Endothelial cell of umbilical vein (primary cell): ENCODE results near the gene DAZAP1. TPM values are rescaled to one million over a fixed set of nuclear protein-coding genes. Genes with fewer than 3 reads are reported as not detected.
A peak's percentile ranks its signal among the peaks of the same experiment; 100 is the strongest.

Experiments
- BruUV-seq: library from RNA; stranded (reverse); fragments of 400-500 nt; replicated peaks from 2 replicates; lab custom pipeline; 2021; lab: Mats Ljungman, UMichigan
- CTCF ChIA-PET: fragments of 300-600, 350-600 bp; sonication (Branson Sonifier 250); formaldehyde crosslinking; loops from one replicate; lab custom pipeline; 2021; ENCODE audit warnings: antibody characterized with exemption, inconsistent platforms; lab: Charles Lee
- POLR2A ChIA-PET: fragments of 300-600, 350-600 bp; sonication (Branson Sonifier 250); formaldehyde crosslinking; loops from one replicate; lab custom pipeline; 2021; ENCODE audit warnings: antibody characterized with exemption, inconsistent platforms; lab: Charles Lee
- DNase-seq: peaks from one replicate; pipeline ENCODE4 v3.0.0-alpha.2; 2011; ENCODE audit warnings: low read depth, low spot score
- FAIRE-seq: peaks from 2 replicates; lab custom pipeline; 2011; peaks lifted over from hg19 to GRCh38; lab: Jason Lieb, UNC
- H2AFZ ChIP-seq: 2 replicates; pipeline ENCODE4 v1.6.0; 2012; ENCODE audit warnings: low read depth, low read length, control low read depth, inconsistent platforms
- H3K27ac ChIP-seq: 2 replicates; pipeline ENCODE4 v1.5.1; 2011; ENCODE audit warnings: low read depth, mild to moderate bottlenecking, control low read depth, low read length, moderate library complexity; ENCODE audit not compliant: insufficient read depth
- H3K27me3 ChIP-seq, 2 experiments: 2 replicates each; pipeline versions ENCODE4 v1.6.0 to v1.6.1; 2011; ENCODE audit warnings: low read length in 2 of 2, mixed read lengths in 1 of 2; ENCODE audit not compliant: control insufficient read depth in 2 of 2, insufficient read depth in 2 of 2
- H3K36me3 ChIP-seq, 2 experiments: 2 replicates in 1 of 2; 3 replicates in 1 of 2; pipeline ENCODE4 v1.5.1; 2011; ENCODE audit warnings: low read length in 2 of 2, mild to moderate bottlenecking in 1 of 2, moderate library complexity in 1 of 2; ENCODE audit not compliant: control insufficient read depth in 2 of 2, insufficient read depth in 2 of 2; ENCODE audit errors: extremely low read depth in 1 of 2
- H3K4me1 ChIP-seq: 3 replicates; pipeline ENCODE4 v1.5.1; 2011; ENCODE audit warnings: mild to moderate bottlenecking, low read length; ENCODE audit not compliant: control insufficient read depth, insufficient read depth; ENCODE audit errors: extremely low read depth
- H3K4me2 ChIP-seq: 2 replicates; pipeline ENCODE4 v1.6.1; 2011; ENCODE audit warnings: low read length, control low read depth, mixed read lengths; ENCODE audit not compliant: insufficient read depth
- H3K4me3 ChIP-seq, 3 experiments: fragments of 200-600 bp in 1 of 3; sonication (generic), shearing (Covaris generic) in 1 of 3; replicated peaks in 1 of 3; 2 replicates each; pipeline ENCODE4 v1.5.1; 2011 to 2016; ENCODE audit warnings: control low read depth in 3 of 3, low read length in 3 of 3, mild to moderate bottlenecking in 2 of 3, inconsistent platforms in 1 of 3, low read depth in 1 of 3, moderate library complexity in 1 of 3; ENCODE audit not compliant: insufficient read depth in 1 of 3
- H3K79me2 ChIP-seq: 2 replicates; pipeline ENCODE4 v1.6.0; 2012; ENCODE audit warnings: low read length, inconsistent platforms; ENCODE audit not compliant: control insufficient read depth, insufficient read depth
- H3K9ac ChIP-seq: replicated peaks from 2 replicates; pipeline ENCODE3; 2011; ENCODE audit warnings: low read length, control low read depth; ENCODE audit not compliant: insufficient read depth; ENCODE audit errors: extremely low read depth
- H3K9me1 ChIP-seq: replicated peaks from 3 replicates; pipeline ENCODE4 v1.6.0; 2011; ENCODE audit warnings: mild to moderate bottlenecking, low read length; ENCODE audit not compliant: control insufficient read depth, insufficient read depth; ENCODE audit errors: extremely low read depth
- H3K9me3 ChIP-seq: replicated peaks from 2 replicates; pipeline ENCODE4 v1.5.1; 2012; ENCODE audit warnings: low read length, inconsistent platforms; ENCODE audit not compliant: control insufficient read depth, insufficient read depth
- H4K20me1 ChIP-seq: replicated peaks from 2 replicates; pipeline ENCODE3; 2011; ENCODE audit warnings: mild to moderate bottlenecking, low read length; ENCODE audit not compliant: control insufficient read depth, insufficient read depth; ENCODE audit errors: extremely low read depth
- EZH2 ChIP-seq: IDR thresholded peaks from 2 replicates; pipeline ENCODE4 v1.6.1; 2012; ENCODE audit warnings: borderline replicate concordance, low read depth, mild to moderate bottlenecking, moderate library complexity, low read length, inconsistent platforms; ENCODE audit not compliant: severe bottlenecking
- FOS ChIP-seq: IDR thresholded peaks from 2 replicates; pipeline ENCODE4 v1.6.1; 2011; ENCODE audit warnings: mild to moderate bottlenecking, low read length, moderate library complexity, borderline replicate concordance; ENCODE audit not compliant: insufficient read depth
- JUN ChIP-seq: IDR thresholded peaks from 2 replicates; pipeline ENCODE4 v1.6.1; 2011; ENCODE audit warnings: borderline replicate concordance, low read depth; ENCODE audit not compliant: insufficient read length, insufficient read depth
- MAX ChIP-seq: IDR thresholded peaks from 2 replicates; pipeline ENCODE4 v1.6.1; 2011; ENCODE audit not compliant: insufficient read depth, insufficient read length
- MYC ChIP-seq: IDR thresholded peaks from one replicate; pipeline ENCODE4 v1.6.1; 2011; ENCODE audit warnings: mild to moderate bottlenecking, low read depth, low read length
- dilution Hi-C: fragments of 300-500 bp; cut with MboI; formaldehyde crosslinking; loops from one replicate; pipeline ENCODE4 v1.15.0; 2019; ENCODE audit warnings: low sequenced_read_pairs; ENCODE audit not compliant: extremely low pct_ligation_motif_present
- intact Hi-C: fragments of 100-400 bp; cut with micrococcal nuclease; formaldehyde crosslinking; loops from one replicate; pipeline ENCODE4 v1.10.0; 2022
- polyA plus RNA-seq, 4 experiments: library from polyadenylated mRNA; depleted of rRNA in 3 of 4; stranded (reverse) in 3 of 4; unstranded in 1 of 4; fragments of >200 nt; gene quantifications; 2 replicates each; pipeline versions ENCODE4 v1.2.1 to v1.2.3, GENCODE V29; 2011 to 2012; ENCODE audit warnings: missing spikeins in 1 of 4
- total RNA-seq: library from RNA; stranded (reverse); gene quantifications from 2 replicates; pipeline ENCODE4 v1.2.3, GENCODE V29; 2021

DAZAP1 gene
- total and polyA plus RNA-seq, 2 donors (not counting 3 experiments of a cell fraction or from before 2014, with no cell fraction given): 50.1 to 187 TPM

GRCh38 chr19:1410136-1410786, 2.9 kb downstream of the DAZAP1 start:
- TF ChIP-seq JUN (no peak), FOS (no peak)
- H3K9me3 ChIP-seq: no peaks in the 10 kb centered on the region
- intact Hi-C loops (no loop called here), dilution Hi-C loops (no loop called here)
- peaks cover 74% of the 10 kb centered on the region for H3K79me2 ChIP-seq
- no peaks in the 10 kb centered on the region for H3K9me1 ChIP-seq
- BruUV-seq: no TSS peak
- peaks cover 31% of the 10 kb centered on the region for H3K4me1 ChIP-seq
- peak overlapping the region; percentile 77 for H3K4me2 ChIP-seq
- H2AFZ ChIP-seq: no peak overlapping the region
- no peaks in the 10 kb centered on the region for H3K27me3 ChIP-seq
- ChIA-PET CTCF (interaction anchor here (1.5 kb wide), 1 partner anchor 166 kb away, joined by 3 read pairs; no protein-coding TSS in a partner anchor), POLR2A (no interaction called here)
- DNase-seq (peak; percentile 35), FAIRE-seq (peak; percentile 42)
- H4K20me1 ChIP-seq: no peaks in the 10 kb centered on the region
- H3K4me3 ChIP-seq: no peak overlapping the region
- peaks cover 0 to 6% of the 10 kb centered on the region in 2 experiments for H3K36me3 ChIP-seq
- H3K27ac ChIP-seq: peak overlapping the region; percentile 92
- H3K9ac ChIP-seq: no peak overlapping the region

GRCh38 chr19:1410789-1411188, 3.4 kb downstream of the DAZAP1 start:
- H4K20me1 ChIP-seq: no peaks in the 10 kb centered on the region
- no peaks in the 10 kb centered on the region for H3K27me3 ChIP-seq
- ChIA-PET POLR2A (no interaction called here), CTCF (interaction anchor here (1.5 kb wide), 1 partner anchor 166 kb away, joined by 3 read pairs; no protein-coding TSS in a partner anchor)
- no peak overlapping the region for H2AFZ ChIP-seq
- no peaks in the 10 kb centered on the region for H3K9me1 ChIP-seq
- peaks cover 37% of the 10 kb centered on the region for H3K4me1 ChIP-seq
- H3K36me3 ChIP-seq: peaks cover 0 to 6% of the 10 kb centered on the region in 2 experiments
- peak overlapping the region; percentile 92 for H3K27ac ChIP-seq
- no peak overlapping the region for H3K9ac ChIP-seq
- dilution Hi-C loops: no loop called here
- H3K79me2 ChIP-seq: peaks cover 78% of the 10 kb centered on the region
- H3K9me3 ChIP-seq: no peaks in the 10 kb centered on the region
- no peak overlapping the region for H3K4me3 ChIP-seq
- FAIRE-seq: no peak
- TF ChIP-seq MAX: no peak
- TF ChIP-seq MYC: no peak
- no peak for TF ChIP-seq EZH2
- BruUV-seq: no TSS peak
- intact Hi-C loops: no loop called here
- no peak for DNase-seq
- H3K4me2 ChIP-seq: no peak overlapping the region
